Fibroblast of peridontal ligament (primary cell): Measurements from ENCODE around the gene ZBTB34.

Experiments
- DNase-seq: peaks from one replicate; pipeline ENCODE4 v3.0.0-alpha.2; 2010; ENCODE audit errors: extremely low read depth

ZBTB34 gene

GRCh38 chr9:126919193-126919592 is 58.8 kb downstream of the ZBTB34 start:
- no peak for DNase-seq

- DNase-seq, result no peak
These were observed 65.4 kb downstream of the ZBTB34 start for GRCh38 chr9:126925876-126926275.

- no peak for DNase-seq
These were observed 65.9 kb downstream of the ZBTB34 start for GRCh38 chr9:126926364-126926763.

GRCh38 chr9:126927419-126927818 is 67.0 kb downstream of the ZBTB34 start:
- DNase-seq, result no peak

- DNase-seq, result no peak
These were observed 72.5 kb downstream of the ZBTB34 start for GRCh38 chr9:126932871-126933321.

GRCh38 chr9:126933334-126933980 is 73.0 kb downstream of the ZBTB34 start:
- no peak for DNase-seq

- no peak for DNase-seq
These were observed 74.0 kb downstream of the ZBTB34 start for GRCh38 chr9:126934441-126934840.
